PC-9 (cell line): ENCODE results near the gene KIF1C.

Experiments
- EZH2 ChIP-seq: fragments of 200-600 bp; sonication (generic); IDR thresholded peaks from 2 replicates; pipeline ENCODE4 v1.8.0; 2017; ENCODE audit warnings: antibody characterized with exemption, low read depth
- TF ChIP-seq, protein P1 (sequence below): fragments of 200-600 bp; sonication (generic); conservative IDR thresholded peaks from 2 replicates; pipeline ENCODE4 v1.6.1; 2017; ENCODE audit warnings: mixed run types, antibody characterized with exemption, mild to moderate bottlenecking, moderate library complexity

DNA sequence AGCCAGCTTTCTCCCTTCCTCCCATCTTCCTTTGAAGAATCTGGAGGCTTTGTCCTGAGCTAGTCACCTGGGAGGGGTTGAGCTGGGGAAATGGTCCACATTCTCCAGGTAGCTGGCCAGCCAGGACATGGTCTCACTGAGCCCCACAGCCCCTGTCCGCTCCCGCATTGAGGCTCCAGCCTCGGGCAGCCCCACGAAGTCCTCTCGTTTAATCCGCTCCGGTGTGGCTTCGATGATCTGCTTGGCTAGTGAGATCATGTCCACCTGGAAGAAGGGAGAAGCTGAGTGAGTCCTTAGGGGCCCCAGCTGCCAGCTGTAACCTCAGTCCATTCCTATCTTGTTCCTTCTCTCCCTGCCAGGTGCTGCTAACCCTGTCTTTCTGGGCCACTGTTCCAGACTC is 27.5 kb upstream of the KIF1C start:
- TF ChIP-seq, protein P1, sequence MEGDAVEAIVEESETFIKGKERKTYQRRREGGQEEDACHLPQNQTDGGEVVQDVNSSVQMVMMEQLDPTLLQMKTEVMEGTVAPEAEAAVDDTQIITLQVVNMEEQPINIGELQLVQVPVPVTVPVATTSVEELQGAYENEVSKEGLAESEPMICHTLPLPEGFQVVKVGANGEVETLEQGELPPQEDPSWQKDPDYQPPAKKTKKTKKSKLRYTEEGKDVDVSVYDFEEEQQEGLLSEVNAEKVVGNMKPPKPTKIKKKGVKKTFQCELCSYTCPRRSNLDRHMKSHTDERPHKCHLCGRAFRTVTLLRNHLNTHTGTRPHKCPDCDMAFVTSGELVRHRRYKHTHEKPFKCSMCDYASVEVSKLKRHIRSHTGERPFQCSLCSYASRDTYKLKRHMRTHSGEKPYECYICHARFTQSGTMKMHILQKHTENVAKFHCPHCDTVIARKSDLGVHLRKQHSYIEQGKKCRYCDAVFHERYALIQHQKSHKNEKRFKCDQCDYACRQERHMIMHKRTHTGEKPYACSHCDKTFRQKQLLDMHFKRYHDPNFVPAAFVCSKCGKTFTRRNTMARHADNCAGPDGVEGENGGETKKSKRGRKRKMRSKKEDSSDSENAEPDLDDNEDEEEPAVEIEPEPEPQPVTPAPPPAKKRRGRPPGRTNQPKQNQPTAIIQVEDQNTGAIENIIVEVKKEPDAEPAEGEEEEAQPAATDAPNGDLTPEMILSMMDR, result no peak
- no peak for TF ChIP-seq EZH2
